GM12873 (cell line): ENCODE measurements around the gene ADAMTSL2.

Source experiments
- CTCF ChIP-seq: IDR thresholded peaks from 2 replicates; pipeline ENCODE4 v1.5.1; 2012; ENCODE audit warnings: low read depth, mild to moderate bottlenecking, moderate library complexity, low read length, control low read depth; ENCODE audit not compliant: insufficient read depth; ENCODE audit errors: missing control alignments

The ADAMTSL2 gene

DNA sequence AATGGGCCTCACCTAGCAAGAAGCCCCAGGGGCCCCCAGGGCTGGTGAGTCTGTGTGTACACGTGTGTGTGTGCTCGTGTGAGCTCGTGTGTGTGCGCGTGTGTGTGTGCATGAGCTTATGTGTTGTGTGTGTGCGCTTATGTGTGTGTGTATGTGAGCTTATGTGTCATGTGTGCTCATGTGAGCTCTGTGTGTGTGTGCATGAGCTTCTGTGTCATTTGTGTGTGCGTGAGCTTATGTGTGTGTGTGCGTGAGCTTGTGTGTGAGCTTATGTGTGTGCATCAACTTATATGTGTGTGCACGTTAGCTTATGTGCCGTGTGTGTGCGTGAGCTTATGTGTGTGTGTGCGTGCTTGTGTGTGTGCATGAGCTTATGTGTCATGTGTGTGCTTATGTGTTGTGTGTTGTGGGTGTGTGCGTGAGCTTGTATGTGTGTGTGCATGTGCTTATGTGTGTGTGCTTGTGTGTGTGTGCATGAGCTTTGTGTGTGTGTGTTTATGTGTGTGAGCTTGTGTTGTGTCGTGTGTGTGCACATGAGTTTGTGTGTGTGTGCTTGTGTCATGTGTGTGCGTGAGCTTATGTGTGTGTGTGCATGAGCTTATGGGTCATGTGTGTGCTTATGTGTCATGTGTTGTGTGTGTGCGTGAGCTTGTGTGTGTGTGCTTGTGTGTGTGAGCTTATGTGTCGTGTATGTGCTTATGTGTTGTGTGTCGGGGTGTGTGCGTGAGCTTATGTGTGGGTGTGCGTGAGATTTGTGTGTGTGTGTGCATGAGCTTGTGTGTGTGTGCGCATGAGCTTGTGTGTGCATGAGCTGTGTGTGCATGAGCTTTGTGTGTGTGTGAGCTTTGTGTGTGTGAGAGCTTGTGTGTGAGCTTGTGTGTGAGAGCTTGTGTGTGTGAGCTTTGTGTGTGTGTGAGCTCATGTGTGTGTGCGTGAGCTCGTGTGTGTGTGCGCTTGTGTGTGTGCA lies 38.9 kb upstream of the ADAMTSL2 start:
- TF ChIP-seq CTCF = no peak

DNA sequence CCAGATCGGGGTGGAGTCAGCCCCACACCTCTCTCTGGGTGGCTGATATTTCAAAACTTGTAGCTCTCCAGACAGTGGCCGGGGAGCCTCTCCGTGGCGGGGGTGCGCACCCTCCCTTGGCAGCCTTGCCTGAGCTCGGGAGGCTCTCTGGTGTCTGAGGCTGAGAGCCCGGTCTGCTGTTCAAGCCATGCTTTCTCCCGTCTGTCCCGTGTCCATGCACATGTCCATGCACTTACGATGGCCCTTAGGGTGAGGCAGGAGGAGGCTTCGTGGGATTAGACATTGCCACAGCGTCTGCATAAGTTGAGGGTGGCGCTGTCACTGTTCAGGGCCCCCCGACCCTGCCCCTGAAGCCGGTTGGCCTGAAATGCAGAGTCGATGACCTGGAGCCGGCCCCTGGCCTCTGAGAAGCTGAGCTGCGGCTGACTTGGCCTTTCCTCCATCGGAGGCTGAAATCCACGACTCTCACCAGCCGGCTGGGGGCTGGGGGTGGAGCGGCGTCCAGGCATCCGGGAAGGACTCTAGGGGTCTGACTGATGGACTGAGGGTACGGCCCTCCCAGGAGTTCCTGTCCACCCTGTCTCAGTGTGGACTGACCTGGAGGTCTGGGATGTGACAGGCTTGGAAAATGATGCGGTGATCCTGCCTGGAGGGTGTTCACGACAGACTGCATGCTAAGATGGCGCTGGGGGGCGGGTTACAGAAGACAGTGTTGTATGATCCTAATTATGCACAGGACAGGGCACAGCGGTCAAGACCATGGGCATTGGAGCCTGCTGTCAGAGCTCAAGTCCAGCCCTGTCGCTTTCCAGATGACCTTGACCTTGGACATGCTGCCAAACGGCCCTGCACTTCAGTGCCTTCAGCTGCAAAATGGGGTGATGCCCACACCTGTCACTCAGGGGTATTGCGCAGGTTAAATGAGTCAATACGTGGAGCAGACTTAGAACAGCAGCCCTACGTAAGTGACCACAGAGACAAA lies 37.4 kb upstream of the ADAMTSL2 start:
- TF ChIP-seq CTCF = no peak

GRCh38 chr9:133499132-133499891 lies 35.2 kb upstream of the ADAMTSL2 start:
- TF ChIP-seq CTCF = no peak

GRCh38 chr9:133499892-133500270 lies 34.6 kb upstream of the ADAMTSL2 start:
- TF ChIP-seq CTCF = no peak

DNA sequence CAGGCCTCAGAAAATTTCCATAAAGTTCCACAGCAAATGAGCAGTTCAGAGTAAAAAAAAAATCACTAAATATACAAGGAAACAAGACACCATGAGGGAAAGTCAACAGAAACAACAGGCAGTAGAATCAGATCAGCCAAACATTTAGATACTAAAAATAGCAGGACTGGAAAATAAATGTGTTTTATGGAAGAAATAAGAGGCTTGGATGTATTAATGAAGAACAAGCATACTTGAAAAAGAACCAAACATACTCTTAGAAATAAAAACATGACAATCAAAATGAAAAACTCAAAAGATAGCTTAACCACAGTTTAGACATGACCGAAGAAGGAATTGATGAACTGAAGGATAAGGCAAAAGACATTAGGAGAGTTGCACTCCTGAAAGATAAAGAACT lies 32.4 kb upstream of the ADAMTSL2 start:
- TF ChIP-seq CTCF = no peak

- TF ChIP-seq CTCF = no peak
Observed at GRCh38 chr9:133505186-133505830, 29.2 kb upstream of the ADAMTSL2 start.
